Type B pancreatic cell (in vitro differentiated cells): Measurements from ENCODE around the gene MADD. TPM values are rescaled to one million over a fixed set of nuclear protein-coding genes. Genes with fewer than 3 reads are reported as not detected.

Source experiments
- DNase-seq: peaks from one replicate; pipeline ENCODE4 v3.0.0; 2021; ENCODE audit warnings: mixed read lengths; ENCODE audit not compliant: unreplicated experiment; ENCODE audit errors: extremely low spot score
- H3K27ac Mint-ChIP-seq: 2 replicates; pipeline ENCODE4 v1.8.0; 2021; ENCODE audit warnings: mild to moderate bottlenecking, mixed read lengths
- H3K27me3 Mint-ChIP-seq: 2 replicates; pipeline ENCODE4 v1.8.0; 2021; ENCODE audit warnings: mixed read lengths
- H3K36me3 Mint-ChIP-seq: 2 replicates; pipeline ENCODE4 v1.8.0; 2021; ENCODE audit warnings: mixed read lengths
- H3K4me1 Mint-ChIP-seq: one replicate; pipeline ENCODE4 v1.8.0; 2021; ENCODE audit warnings: mixed read lengths; ENCODE audit not compliant: unreplicated experiment
- H3K4me3 Mint-ChIP-seq: 2 replicates; pipeline ENCODE4 v1.8.0; 2021; ENCODE audit warnings: mild to moderate bottlenecking, mixed read lengths
- H3K9me3 Mint-ChIP-seq: 2 replicates; pipeline ENCODE4 v1.8.0; 2021; ENCODE audit warnings: mixed read lengths
- total RNA-seq: library from RNA; stranded (reverse); gene quantifications from 2 replicates; pipeline ENCODE4 v1.2.1, GENCODE V29; 2021; ENCODE audit warnings: low replicate concordance
- TF ChIP-seq, protein P1 (sequence below): fragments of 200-600 bp; sonication (generic); conservative IDR thresholded peaks from 2 replicates; pipeline ENCODE4 v1.5.0; 2021; ENCODE audit warnings: antibody characterized with exemption, mild to moderate bottlenecking

The MADD gene
- total RNA-seq, 1 donor from 2014 or later = 47.7 TPM

DNA sequence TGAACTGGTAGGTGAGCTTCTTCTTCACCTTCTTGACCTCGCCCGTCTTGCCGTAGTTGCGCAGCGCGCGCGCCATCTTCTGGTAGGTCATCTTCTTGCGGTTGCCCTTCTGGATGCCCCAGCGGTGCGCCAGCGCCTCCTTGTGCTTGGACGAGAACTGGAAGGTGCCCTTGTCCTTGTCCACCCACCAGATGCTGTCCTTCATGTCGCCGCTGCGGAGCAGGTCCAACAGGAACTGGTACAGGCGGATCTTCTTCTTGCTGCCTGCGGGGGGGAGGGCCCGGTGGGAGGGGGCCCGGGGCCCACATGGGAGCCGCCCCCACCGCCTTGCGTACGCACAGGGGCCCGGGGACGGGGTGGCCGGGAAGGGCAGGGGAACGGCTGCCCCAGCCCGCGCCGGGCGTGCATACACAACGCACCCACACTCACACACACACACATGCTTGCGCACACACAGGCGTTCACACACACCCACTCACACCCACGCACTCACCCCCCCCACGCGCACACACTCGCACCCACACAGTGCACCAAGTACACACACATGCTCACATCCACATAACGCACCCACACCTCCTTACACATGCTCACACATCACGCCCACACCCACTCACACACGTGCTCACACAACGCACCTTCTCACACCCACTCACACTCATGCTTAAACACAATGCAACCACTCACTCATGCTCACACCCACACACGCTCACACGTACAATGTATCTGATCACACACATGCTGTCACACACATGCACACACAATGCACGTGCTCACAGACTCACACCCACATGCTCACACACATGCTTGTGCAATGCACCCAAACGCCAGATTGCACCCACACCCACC is 85.6 kb downstream of the MADD start:
- H3K4me3 Mint-ChIP-seq = peak overlapping the region; percentile 88
- H3K36me3 Mint-ChIP-seq = no peaks in the 10 kb centered on the region
- TF ChIP-seq, protein P1, sequence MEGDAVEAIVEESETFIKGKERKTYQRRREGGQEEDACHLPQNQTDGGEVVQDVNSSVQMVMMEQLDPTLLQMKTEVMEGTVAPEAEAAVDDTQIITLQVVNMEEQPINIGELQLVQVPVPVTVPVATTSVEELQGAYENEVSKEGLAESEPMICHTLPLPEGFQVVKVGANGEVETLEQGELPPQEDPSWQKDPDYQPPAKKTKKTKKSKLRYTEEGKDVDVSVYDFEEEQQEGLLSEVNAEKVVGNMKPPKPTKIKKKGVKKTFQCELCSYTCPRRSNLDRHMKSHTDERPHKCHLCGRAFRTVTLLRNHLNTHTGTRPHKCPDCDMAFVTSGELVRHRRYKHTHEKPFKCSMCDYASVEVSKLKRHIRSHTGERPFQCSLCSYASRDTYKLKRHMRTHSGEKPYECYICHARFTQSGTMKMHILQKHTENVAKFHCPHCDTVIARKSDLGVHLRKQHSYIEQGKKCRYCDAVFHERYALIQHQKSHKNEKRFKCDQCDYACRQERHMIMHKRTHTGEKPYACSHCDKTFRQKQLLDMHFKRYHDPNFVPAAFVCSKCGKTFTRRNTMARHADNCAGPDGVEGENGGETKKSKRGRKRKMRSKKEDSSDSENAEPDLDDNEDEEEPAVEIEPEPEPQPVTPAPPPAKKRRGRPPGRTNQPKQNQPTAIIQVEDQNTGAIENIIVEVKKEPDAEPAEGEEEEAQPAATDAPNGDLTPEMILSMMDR = peak; percentile 95
- H3K9me3 Mint-ChIP-seq = no peaks in the 10 kb centered on the region
- DNase-seq = peak; percentile 97
- no peak overlapping the region for H3K27ac Mint-ChIP-seq
- H3K27me3 Mint-ChIP-seq = no peaks in the 10 kb centered on the region
- H3K4me1 Mint-ChIP-seq = peaks cover 4% of the 10 kb centered on the region

DNA sequence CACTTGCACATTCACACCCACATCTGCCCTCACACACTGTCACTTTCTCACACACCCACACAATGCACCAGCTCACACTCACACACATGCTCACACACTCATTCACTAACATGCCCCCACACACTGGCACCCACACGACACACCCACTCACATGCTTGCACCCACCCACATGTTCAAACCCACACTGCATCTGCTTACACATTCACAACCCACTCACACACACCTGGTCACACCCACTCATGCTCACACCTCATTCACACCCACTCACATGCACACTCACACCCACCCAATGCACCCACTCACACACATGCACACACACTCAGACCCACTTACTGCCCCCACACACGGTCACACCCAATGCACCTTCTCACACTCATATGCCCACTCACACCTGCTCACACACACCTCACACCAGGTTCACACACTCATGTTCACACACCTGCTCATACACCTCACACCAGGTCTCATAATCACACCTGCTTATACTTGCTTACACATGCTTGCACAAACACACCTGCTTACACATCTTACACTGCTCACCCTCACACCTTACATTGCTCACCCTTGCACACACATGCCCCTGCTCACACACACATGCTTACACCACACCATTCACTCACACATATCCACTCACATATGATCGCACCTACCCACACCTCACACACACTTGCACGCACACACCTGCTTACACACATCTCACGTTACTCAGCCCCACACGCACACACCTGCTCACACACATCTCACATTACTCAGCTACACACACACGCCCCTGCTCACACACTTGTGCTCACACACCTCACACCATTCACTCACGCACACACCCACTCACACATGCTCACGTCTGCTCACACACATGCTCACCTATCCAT is 86.4 kb downstream of the MADD start:
- Mint-ChIP-seq H3K36me3 (no peaks in the 10 kb centered on the region), H3K4me3 (no peak overlapping the region), H3K27me3 (no peaks in the 10 kb centered on the region), H3K4me1 (peaks cover 4% of the 10 kb centered on the region), H3K27ac (no peak overlapping the region), H3K9me3 (no peaks in the 10 kb centered on the region)
- DNase-seq = no peak
- TF ChIP-seq, protein P1 = no peak

DNA sequence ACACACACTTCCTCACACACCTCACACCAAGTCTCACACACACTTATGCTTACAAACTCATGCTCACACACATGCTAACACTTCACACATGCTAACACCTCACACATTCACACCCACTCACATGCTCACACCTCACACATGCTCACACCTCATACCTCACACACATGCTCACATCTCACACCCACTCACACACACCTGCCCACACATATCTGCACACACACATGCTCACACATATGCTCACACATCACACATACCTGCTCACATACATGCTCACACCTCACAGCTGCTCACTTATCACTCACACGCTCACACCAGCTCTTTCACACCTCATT is 87.0 kb downstream of the MADD start:
- H3K4me1 Mint-ChIP-seq = peaks cover 4% of the 10 kb centered on the region
- H3K4me3 Mint-ChIP-seq = no peak overlapping the region
- H3K9me3 Mint-ChIP-seq = no peaks in the 10 kb centered on the region
- DNase-seq = no peak
- TF ChIP-seq, protein P1 = no peak
- H3K27me3 Mint-ChIP-seq = no peaks in the 10 kb centered on the region
- no peaks in the 10 kb centered on the region for H3K36me3 Mint-ChIP-seq
- no peak overlapping the region for H3K27ac Mint-ChIP-seq

DNA sequence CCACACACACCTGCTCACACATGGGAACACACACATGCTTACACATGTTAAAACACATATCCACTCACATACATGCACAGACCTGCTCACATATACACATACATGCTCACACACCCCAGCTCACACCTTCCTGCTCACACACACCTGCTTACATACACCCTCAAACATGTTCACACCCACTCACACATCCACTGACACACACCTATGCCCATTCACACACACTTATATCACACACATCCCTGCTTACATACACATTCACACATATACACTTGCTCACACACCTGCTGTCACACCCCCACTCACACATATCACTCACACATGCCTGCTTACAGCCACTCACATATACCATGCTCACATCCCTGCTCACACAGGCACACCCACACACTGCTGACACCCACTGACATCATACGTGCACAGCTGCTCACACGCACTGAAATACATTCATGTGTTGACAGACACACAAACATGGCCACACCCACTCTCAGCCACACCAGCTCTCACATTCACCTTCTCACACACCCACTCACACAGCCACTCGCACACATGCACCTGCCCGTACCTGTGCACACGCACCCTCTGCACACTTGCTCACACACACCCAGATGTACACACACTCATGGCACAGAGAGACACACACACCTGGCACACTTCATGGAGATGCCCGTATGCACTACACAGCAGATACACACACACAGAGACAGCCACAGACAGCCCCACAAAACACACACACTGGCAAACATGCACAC is 88.2 kb downstream of the MADD start:
- Mint-ChIP-seq H3K27ac (no peak overlapping the region), H3K27me3 (no peaks in the 10 kb centered on the region), H3K9me3 (no peaks in the 10 kb centered on the region), H3K4me3 (no peak overlapping the region), H3K4me1 (peaks cover 4% of the 10 kb centered on the region), H3K36me3 (no peaks in the 10 kb centered on the region)
- TF ChIP-seq, protein P1 = no peak
- DNase-seq = no peak

DNA sequence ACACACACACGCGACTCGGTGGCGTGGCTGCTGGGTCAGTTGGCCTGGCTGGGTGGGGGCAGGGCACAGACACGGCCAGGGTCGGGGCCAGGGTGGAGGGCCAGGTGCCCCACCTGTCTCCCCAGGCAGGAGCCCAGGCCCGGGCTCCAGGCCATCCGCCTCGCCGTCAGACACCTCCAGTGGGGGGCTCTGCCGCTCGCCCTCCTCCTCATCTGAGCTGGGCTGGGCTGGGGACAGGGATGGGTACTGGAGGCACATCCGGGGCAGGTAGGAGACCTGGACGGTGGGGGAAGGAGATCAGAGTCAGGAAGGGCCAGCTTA is 88.8 kb downstream of the MADD start:
- H3K4me3 Mint-ChIP-seq = no peak overlapping the region
- H3K27me3 Mint-ChIP-seq = no peaks in the 10 kb centered on the region
- no peaks in the 10 kb centered on the region for H3K9me3 Mint-ChIP-seq
- no peak for DNase-seq
- no peaks in the 10 kb centered on the region for H3K36me3 Mint-ChIP-seq
- TF ChIP-seq, protein P1 = no peak
- H3K27ac Mint-ChIP-seq = no peak overlapping the region
- peaks cover 4% of the 10 kb centered on the region for H3K4me1 Mint-ChIP-seq
